Neural cell (in vitro differentiated cells): ENCODE results near the gene ATL2.

Source experiments
- CTCF ChIP-seq: fragments of 450-650 bp; IDR thresholded peaks from 2 replicates; pipeline ENCODE4 v1.5.1; 2014; ENCODE audit warnings: antibody characterized with exemption, mild to moderate bottlenecking, moderate library complexity; ENCODE audit not compliant: poor library complexity, severe bottlenecking
- EZH2 ChIP-seq: fragments of 200-600, 300-800 bp; shearing (Covaris generic), sonication (generic); IDR thresholded peaks from 2 replicates; pipeline ENCODE4 v1.6.1; 2014; ENCODE audit warnings: antibody characterized with exemption, low read length, borderline replicate concordance, mild to moderate bottlenecking; ENCODE audit not compliant: insufficient read depth, poor library complexity, severe bottlenecking
- POLR2AphosphoS5 ChIP-seq: IDR thresholded peaks from 2 replicates; pipeline ENCODE4 v1.6.1; 2012
- RAD21 ChIP-seq: fragments of 450-650 bp; conservative IDR thresholded peaks from 2 replicates; pipeline ENCODE4 v1.6.1; 2014; ENCODE audit warnings: antibody characterized with exemption, mild to moderate bottlenecking, moderate library complexity
- REST ChIP-seq: IDR thresholded peaks from 2 replicates; pipeline ENCODE4 v1.6.1; 2012; ENCODE audit warnings: borderline replicate concordance
- SMC3 ChIP-seq: fragments of 450-650 bp; conservative IDR thresholded peaks from 2 replicates; pipeline ENCODE4 v1.6.1; 2014; ENCODE audit warnings: antibody characterized with exemption, mild to moderate bottlenecking, moderate library complexity; ENCODE audit not compliant: poor library complexity
- TAF1 ChIP-seq: IDR thresholded peaks from 2 replicates; pipeline ENCODE4 v1.6.1; 2012; ENCODE audit warnings: low read depth

DNA sequence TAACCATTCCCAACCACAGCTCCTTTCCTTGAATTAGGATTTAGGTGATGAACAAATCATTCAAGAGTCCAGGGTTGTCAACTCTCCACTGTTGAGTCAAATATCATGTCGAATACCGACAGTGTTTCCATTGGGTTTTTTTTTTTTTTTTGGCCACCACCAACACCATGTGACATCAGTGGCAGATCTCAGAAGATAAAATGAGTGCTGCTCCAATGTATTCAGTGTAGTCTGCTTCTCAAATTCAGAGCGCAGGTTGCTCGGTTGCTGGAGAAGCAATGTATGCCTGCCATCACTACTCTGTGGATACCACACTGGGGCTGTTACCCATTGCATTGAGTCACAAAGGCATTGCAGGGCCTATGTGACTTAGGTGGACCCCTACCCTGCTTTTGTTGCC lies 10.8 kb upstream of the ATL2 start:
- no peak for TF ChIP-seq CTCF
- no peak for TF ChIP-seq EZH2
- TF ChIP-seq REST: no peak
- no peak for TF ChIP-seq RAD21
- no peak for TF ChIP-seq POLR2AphosphoS5
- no peak for TF ChIP-seq TAF1
- TF ChIP-seq SMC3: no peak
